HFFc6 (cell line): ENCODE data around the gene ST6GALNAC2. TPM values are rescaled to one million over a fixed set of nuclear protein-coding genes. Genes with fewer than 3 reads are reported as not detected.
"Not testable (repeated sequence)": the region's sequence is repeated elsewhere in the genome, so short reads cannot be mapped to it uniquely, and the experiment has no call there.

Experiments used
- DNase-seq: peaks from one replicate; pipeline ENCODE4 v3.0.0-alpha.2; 2018
- H3K27ac Mint-ChIP-seq: 2 replicates; pipeline ENCODE4 v1.8.0; 2020; ENCODE audit warnings: mild to moderate bottlenecking, mixed read lengths
- H3K27me3 Mint-ChIP-seq: 2 replicates; pipeline ENCODE4 v1.8.0; 2021; ENCODE audit warnings: mild to moderate bottlenecking, moderate library complexity, mixed read lengths; ENCODE audit not compliant: insufficient read depth
- H3K36me3 Mint-ChIP-seq: 2 replicates; pipeline ENCODE4 v1.8.0; 2021; ENCODE audit warnings: low read depth, mixed read lengths
- H3K4me1 Mint-ChIP-seq: 2 replicates; pipeline ENCODE4 v1.8.0; 2020; ENCODE audit warnings: low read depth, mixed read lengths
- H3K4me3 Mint-ChIP-seq: 2 replicates; pipeline ENCODE4 v1.8.0; 2020; ENCODE audit warnings: mild to moderate bottlenecking, moderate library complexity, mixed read lengths
- H3K9me3 Mint-ChIP-seq: 2 replicates; pipeline ENCODE4 v1.8.0; 2020; ENCODE audit warnings: mild to moderate bottlenecking, mixed read lengths
- CTCF ChIP-seq: fragments of 200-600 bp; sonication (generic); IDR thresholded peaks from 2 replicates; pipeline ENCODE4 v1.5.0; 2021; ENCODE audit warnings: antibody characterized with exemption, mild to moderate bottlenecking
- total RNA-seq, 6 experiments: library from RNA; stranded (reverse); fragmentation: NEBNext Ultra II Directional; extraction: Animal tissue kit (Norgen Biotek cat#: 25700); gene quantifications; 2 replicates in 1 of 6; 3 replicates in 5 of 6; pipeline ENCODE4 v1.2.3, GENCODE V29; 2021

ST6GALNAC2 gene
- total RNA-seq, 6 experiments from 2014 or later: 0.20 to 0.71 (median 0.34) TPM; not detected in 1

- TF ChIP-seq CTCF: no peak
- Mint-ChIP-seq H3K27me3 (peaks cover 32% of the 10 kb centered on the region), H3K4me3 (no peak overlapping the region), H3K27ac (no peak overlapping the region), H3K36me3 (no peaks in the 10 kb centered on the region), H3K4me1 (no peaks in the 10 kb centered on the region), H3K9me3 (peaks cover 11% of the 10 kb centered on the region)
- DNase-seq: no peak
Measured at GRCh38 chr17:76614912-76615617, 29.4 kb upstream of the ST6GALNAC2 start.

- not testable (repeated sequence) for H3K4me3 Mint-ChIP-seq, DNase-seq, H3K36me3 Mint-ChIP-seq, H3K27ac Mint-ChIP-seq, H3K4me1 Mint-ChIP-seq
- Mint-ChIP-seq H3K27me3 (peaks cover 36% of the 10 kb centered on the region), H3K9me3 (peaks cover 11% of the 10 kb centered on the region)
Measured at GRCh38 chr17:76614064-76614759, 28.6 kb upstream of the ST6GALNAC2 start.

- Mint-ChIP-seq H3K9me3 (peaks cover 11% of the 10 kb centered on the region), H3K4me3 (no peak overlapping the region), H3K36me3 (no peaks in the 10 kb centered on the region), H3K27ac (no peak overlapping the region), H3K27me3 (peaks cover 37% of the 10 kb centered on the region), H3K4me1 (no peaks in the 10 kb centered on the region)
- peak; percentile 18 for DNase-seq
- no peak for TF ChIP-seq CTCF
Measured at GRCh38 chr17:76612977-76613851, 27.6 kb upstream of the ST6GALNAC2 start.

- no peak for TF ChIP-seq CTCF
- H3K9me3 Mint-ChIP-seq: peaks cover 11% of the 10 kb centered on the region
- peaks cover 30% of the 10 kb centered on the region for H3K27me3 Mint-ChIP-seq
- H3K36me3 Mint-ChIP-seq: no peaks in the 10 kb centered on the region
- no peak for DNase-seq
- H3K4me3 Mint-ChIP-seq: no peak overlapping the region
- H3K4me1 Mint-ChIP-seq: no peaks in the 10 kb centered on the region
- no peak overlapping the region for H3K27ac Mint-ChIP-seq
Measured at GRCh38 chr17:76612465-76612864, 26.8 kb upstream of the ST6GALNAC2 start.

GRCh38 chr17:76611758-76612157 lies 26.1 kb upstream of the ST6GALNAC2 start:
- H3K27me3 Mint-ChIP-seq: peaks cover 23% of the 10 kb centered on the region
- H3K9me3 Mint-ChIP-seq: peaks cover 11% of the 10 kb centered on the region
- no peak for DNase-seq
- H3K27ac Mint-ChIP-seq: no peak overlapping the region
- H3K4me1 Mint-ChIP-seq: no peaks in the 10 kb centered on the region
- H3K4me3 Mint-ChIP-seq: no peak overlapping the region
- H3K36me3 Mint-ChIP-seq: no peaks in the 10 kb centered on the region
- no peak for TF ChIP-seq CTCF

- Mint-ChIP-seq H3K27me3 (peaks cover 23% of the 10 kb centered on the region), H3K9me3 (peaks cover 11% of the 10 kb centered on the region)
- not testable (repeated sequence) for H3K4me3 Mint-ChIP-seq, DNase-seq, H3K4me1 Mint-ChIP-seq, H3K27ac Mint-ChIP-seq, H3K36me3 Mint-ChIP-seq
Measured at GRCh38 chr17:76611080-76611749, 25.6 kb upstream of the ST6GALNAC2 start.

- H3K36me3 Mint-ChIP-seq, H3K4me3 Mint-ChIP-seq, DNase-seq, H3K27ac Mint-ChIP-seq, H3K9me3 Mint-ChIP-seq: not testable (repeated sequence)
- Mint-ChIP-seq H3K27me3 (peaks cover 14% of the 10 kb centered on the region), H3K4me1 (peaks cover 16% of the 10 kb centered on the region)
Measured at GRCh38 chr17:76606685-76607084, 21.0 kb upstream of the ST6GALNAC2 start.
